ENCODE measurements around the gene GCLC.

The GCLC gene

GRCh38 chr6:53536561-53536960 lies 8.3 kb downstream of the GCLC start:
- TF ChIP-seq CTCF (IDR thresholded peaks at IDR 0.05; ENCODE audit: extremely low read depth, insufficient read depth, missing control alignments): no peak
- in situ Hi-C loops (cut with MboI; ENCODE audit: low pct_unique_long_range_greater_than_20kb, low sequenced_read_pairs, unreplicated experiment): no loop called here
- no peak for DNase-seq (ENCODE audit: low spot score)

- TF ChIP-seq CTCF (IDR thresholded peaks at IDR 0.05; ENCODE audit: extremely low read depth, insufficient read depth, missing control alignments): no peak
- no peak for DNase-seq (ENCODE audit: low spot score)
- in situ Hi-C loops (cut with MboI; ENCODE audit: low pct_unique_long_range_greater_than_20kb, low sequenced_read_pairs, unreplicated experiment): no loop called here
Observed at GRCh38 chr6:53532942-53533341, 12.0 kb downstream of the GCLC start.

GRCh38 chr6:53532061-53532797 lies 12.7 kb downstream of the GCLC start:
- DNase-seq (ENCODE audit: low spot score): no peak
- no peak for TF ChIP-seq CTCF (IDR thresholded peaks at IDR 0.05; ENCODE audit: extremely low read depth, insufficient read depth, missing control alignments)
- in situ Hi-C loops (cut with MboI; ENCODE audit: low pct_unique_long_range_greater_than_20kb, low sequenced_read_pairs, unreplicated experiment): no loop called here

- no peak for DNase-seq (ENCODE audit: low spot score)
- no peak for TF ChIP-seq CTCF (IDR thresholded peaks at IDR 0.05; ENCODE audit: extremely low read depth, insufficient read depth, missing control alignments)
- in situ Hi-C loops (cut with MboI; ENCODE audit: low pct_unique_long_range_greater_than_20kb, low sequenced_read_pairs, unreplicated experiment): no loop called here
Observed at GRCh38 chr6:53530780-53531386, 14.0 kb downstream of the GCLC start.

- in situ Hi-C loops (cut with MboI; ENCODE audit: low pct_unique_long_range_greater_than_20kb, low sequenced_read_pairs, unreplicated experiment): no loop called here
- DNase-seq (ENCODE audit: low spot score): no peak
- no peak for TF ChIP-seq CTCF (IDR thresholded peaks at IDR 0.05; ENCODE audit: extremely low read depth, insufficient read depth, missing control alignments)
Observed at GRCh38 chr6:53530346-53530745, 14.6 kb downstream of the GCLC start.

- TF ChIP-seq CTCF (IDR thresholded peaks at IDR 0.05; ENCODE audit: extremely low read depth, insufficient read depth, missing control alignments): no peak
- no peak for DNase-seq (ENCODE audit: low spot score)
- in situ Hi-C loops (cut with MboI; ENCODE audit: low pct_unique_long_range_greater_than_20kb, low sequenced_read_pairs, unreplicated experiment): no loop called here
Observed at GRCh38 chr6:53529324-53530036, 15.4 kb downstream of the GCLC start.

Data from GM13977 (cell line).